Upper lobe of left lung (tissue), 6 donors: Measurements from ENCODE around the gene SULT1C3. TPM values are rescaled to one million over a fixed set of nuclear protein-coding genes. Genes with fewer than 3 reads are reported as not detected.

Experiments
- ATAC-seq, 2 donors: fragments of 200-7000 bp; cut with Tn5 transposase; one replicate each; pipeline ENCODE4 v1.9.1; 2022; ENCODE audit warnings: mild to moderate bottlenecking in 2 of 2, moderate library complexity in 2 of 2; ENCODE audit not compliant: low FRiP score in 2 of 2
- DNase-seq, 2 donors: peaks; one replicate each; pipeline ENCODE4 v3.0.0-alpha.2; 2019 to 2020
- H3K27ac ChIP-seq, 4 donors: fragments of 200-600 bp; sonication (generic); one replicate each; pipeline ENCODE4 v1.5.1; 2016 to 2019
- H3K27me3 ChIP-seq, 4 donors: fragments of 200-600 bp; sonication (generic); one replicate each; pipeline ENCODE4 v1.5.1; 2017 to 2019
- H3K36me3 ChIP-seq, 4 donors: fragments of 200-600 bp; sonication (generic); one replicate each; pipeline ENCODE4 v1.5.1; 2016 to 2019
- H3K4me1 ChIP-seq, 4 donors: fragments of 200-600 bp; sonication (generic); one replicate each; pipeline ENCODE4 v1.5.1; 2018 to 2019
- H3K4me3 ChIP-seq, 4 donors: fragments of 200-600 bp; sonication (generic); one replicate each; pipeline ENCODE4 v1.5.1; 2017 to 2019; ENCODE audit warnings: mild to moderate bottlenecking in 2 of 4, moderate library complexity in 1 of 4
- H3K9me3 ChIP-seq, 4 donors: fragments of 200-600 bp; sonication (generic); one replicate each; pipeline ENCODE4 v1.5.1; 2018 to 2019
- CTCF ChIP-seq, 6 experiments: fragments of 450-650 bp in 4 of 6; fragments of 200-600 bp in 2 of 6; sonication (generic) in 2 of 6; IDR thresholded peaks; one replicate each; pipeline ENCODE4 v1.5.1; 2016 to 2019; ENCODE audit warnings: antibody characterized with exemption in 6 of 6
- EP300 ChIP-seq, 4 donors: sonication (generic); formaldehyde crosslinking; IDR thresholded peaks; one replicate each; pipeline ENCODE4 v1.5.1; 2017; ENCODE audit warnings: antibody characterized with exemption in 4 of 4, control low read depth in 2 of 4
- POLR2A ChIP-seq, 4 donors: fragments of 450-650 bp; IDR thresholded peaks; one replicate each; pipeline ENCODE4 v1.5.1; 2016 to 2017; ENCODE audit warnings: antibody characterized with exemption in 4 of 4, mild to moderate bottlenecking in 2 of 4
- POLR2AphosphoS5 ChIP-seq, 2 donors: sonication (generic); formaldehyde crosslinking; IDR thresholded peaks; one replicate each; pipeline ENCODE4 v1.5.1; 2017; ENCODE audit warnings: antibody characterized with exemption in 2 of 2
- WGBS, 2 donors: methylation state at CpG; one replicate each; pipeline ENCODE4 v1.1.5; 2017 to 2018; 5-methylcytosine and 5-hydroxymethylcytosine counted together
- total RNA-seq, 6 donors: library from RNA; depleted of rRNA in 4 of 6; stranded (reverse); fragments of >200 nt in 4 of 6; gene quantifications; one replicate each; pipeline versions ENCODE4 v1.1.0 to v1.2.1, GENCODE V29; 2016 to 2021
- donor health status: DM: no; HTN: no; CAD: no; lungs with moderate emphysema.
- donor health status: DM: no; HTN: yes; CAD: no; lungs with severe emphysema.

SULT1C3 gene
- total RNA-seq = not detected

GRCh38 chr2:108239786-108240185, at the start of gene SULT1C3:
SULT1C3 (plus strand) TSS chr2:108239968; CDS start chr2:108247195, 7,227 bp downstream.
- Histone ChIP-seq H3K9me3 (peaks cover 0 to 6% (median 0%) of the 10 kb centered on the region in 4 donors), H3K4me3 (no peak within 1 kb of the TSS), H3K4me1 (no peaks in the 10 kb centered on the region), H3K27ac (no peak within 1 kb of the TSS), H3K36me3 (no peaks in the 10 kb centered on the region), H3K27me3 (no peaks in the 10 kb centered on the region)
- TF ChIP-seq POLR2AphosphoS5 (IDR thresholded peaks at IDR 0.05) (no peak), EP300 (IDR thresholded peaks at IDR 0.05) (no peak), CTCF (IDR thresholded peaks at IDR 0.05) (no peak), POLR2A (IDR thresholded peaks at IDR 0.05) (no peak)
- 57 to 58% methylated on average over 2 of the region's 2 CpGs for WGBS, 2 donors
- ATAC-seq = no peak
- no peak for DNase-seq

GRCh38 chr2:108193251-108193650, 46.5 kb upstream of the SULT1C3 start:
- Histone ChIP-seq H3K27me3 (no peaks in the 10 kb centered on the region), H3K36me3 (no peaks in the 10 kb centered on the region), H3K4me3 (no peak overlapping the region), H3K27ac (no peak overlapping the region), H3K4me1 (no peaks in the 10 kb centered on the region), H3K9me3 (no peaks in the 10 kb centered on the region)
- TF ChIP-seq CTCF (IDR thresholded peaks at IDR 0.05) (no peak), POLR2A (IDR thresholded peaks at IDR 0.05) (no peak), EP300 (IDR thresholded peaks at IDR 0.05) (no peak), POLR2AphosphoS5 (IDR thresholded peaks at IDR 0.05) (no peak)
- no peak for ATAC-seq
- 48 to 65% methylated on average over 3 of the region's 3 CpGs for WGBS, 2 donors
- no peak for DNase-seq

- no peak for DNase-seq
- no peaks in the 10 kb centered on the region for H3K36me3 ChIP-seq
- no peaks in the 10 kb centered on the region for H3K4me1 ChIP-seq
- no peak overlapping the region for H3K4me3 ChIP-seq
- H3K27ac ChIP-seq = no peak overlapping the region
- no peaks in the 10 kb centered on the region for H3K27me3 ChIP-seq
- ATAC-seq = peak in 1 of 2 donors; percentile 43
- no peak for TF ChIP-seq POLR2A (IDR thresholded peaks at IDR 0.05)
- no peak for TF ChIP-seq POLR2AphosphoS5 (IDR thresholded peaks at IDR 0.05)
- TF ChIP-seq CTCF (IDR thresholded peaks at IDR 0.05) = peak in 4 of 6 experiments; percentile 12 to 31 (median 26)
- 63% methylated on average over 7 of the region's 7 CpGs for WGBS, 2 donors
- no peaks in the 10 kb centered on the region for H3K9me3 ChIP-seq
These were observed 45.2 kb upstream of the SULT1C3 start for GRCh38 chr2:108194409-108195132.

- H3K4me1 ChIP-seq = no peaks in the 10 kb centered on the region
- no peaks in the 10 kb centered on the region for H3K9me3 ChIP-seq
- H3K27ac ChIP-seq = no peak overlapping the region
- no peak for TF ChIP-seq EP300 (IDR thresholded peaks at IDR 0.05)
- TF ChIP-seq POLR2AphosphoS5 (IDR thresholded peaks at IDR 0.05) = no peak
- no peak for TF ChIP-seq CTCF (IDR thresholded peaks at IDR 0.05)
- no peak for TF ChIP-seq POLR2A (IDR thresholded peaks at IDR 0.05)
- no peak for ATAC-seq
- H3K36me3 ChIP-seq = no peaks in the 10 kb centered on the region
- DNase-seq = no peak
- H3K27me3 ChIP-seq = no peaks in the 10 kb centered on the region
- no peak overlapping the region for H3K4me3 ChIP-seq
These were observed 44.7 kb upstream of the SULT1C3 start for GRCh38 chr2:108195133-108195439.

GRCh38 chr2:108199726-108200125, 40.0 kb upstream of the SULT1C3 start:
- no peak overlapping the region for H3K27ac ChIP-seq
- no peak for TF ChIP-seq POLR2AphosphoS5 (IDR thresholded peaks at IDR 0.05)
- no peak for TF ChIP-seq CTCF (IDR thresholded peaks at IDR 0.05)
- TF ChIP-seq EP300 (IDR thresholded peaks at IDR 0.05) = no peak
- TF ChIP-seq POLR2A (IDR thresholded peaks at IDR 0.05) = no peak
- no peaks in the 10 kb centered on the region for H3K4me1 ChIP-seq

More at GRCh38 chr2:108199726-108200125, 40.0 kb upstream of the SULT1C3 start:
- H3K27me3 ChIP-seq = no peaks in the 10 kb centered on the region
- no peaks in the 10 kb centered on the region for H3K36me3 ChIP-seq
- ATAC-seq (no peak), DNase-seq (no peak)
- H3K4me3 ChIP-seq = no peak overlapping the region
- H3K9me3 ChIP-seq = peaks cover 0 to 6% (median 0%) of the 10 kb centered on the region in 4 donors
